ENCODE data around the gene APOD.

- TF ChIP-seq POLR2AphosphoS5 (IDR thresholded peaks at IDR 0.05) (no peak), CTCF (IDR thresholded peaks at IDR 0.05 in 8 of 11, conservative IDR thresholded peaks at IDR 0.05 in 3 of 11) (no peak)
Observed at GRCh38 chr3:195578565-195578964, 5.2 kb downstream of the APOD start.
